Measurements from ENCODE around the gene MACROD2.

Gene MACROD2

DNA sequence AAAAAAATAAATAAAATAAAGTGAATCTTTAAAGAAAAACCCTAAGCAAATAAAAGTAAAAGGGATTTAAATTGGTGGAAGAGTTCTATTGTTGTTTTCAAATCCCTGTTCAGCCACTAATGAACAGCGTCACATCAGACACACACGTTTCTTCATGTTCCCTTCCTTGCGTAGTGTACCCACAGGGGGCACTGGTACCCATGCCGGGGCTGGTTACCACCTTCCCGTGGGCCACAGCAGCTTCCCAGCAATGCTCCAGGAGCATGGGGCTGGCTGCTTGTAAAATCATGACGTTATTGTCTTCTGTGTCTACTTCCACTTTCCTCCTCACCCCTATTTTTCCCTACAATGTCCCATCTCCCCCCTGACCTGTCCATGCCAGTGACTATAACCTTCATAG lies 1589.2 kb downstream of the MACROD2 start:
- DNase-seq (ENCODE audit: extremely low read depth, low read depth) = no peak
- TF ChIP-seq CTCF (IDR thresholded peaks at IDR 0.05; ENCODE audit: low read depth, low read length) = no peak

GRCh38 chr20:15593081-15593480 lies 1597.8 kb downstream of the MACROD2 start:
- DNase-seq (ENCODE audit: extremely low read depth, low read depth) = no peak
- no peak for TF ChIP-seq CTCF (IDR thresholded peaks at IDR 0.05; ENCODE audit: low read depth, low read length)

- no peak for DNase-seq (ENCODE audit: extremely low read depth, low read depth)
- no peak for TF ChIP-seq CTCF (IDR thresholded peaks at IDR 0.05; ENCODE audit: low read depth, low read length)
Observed at GRCh38 chr20:15594158-15594695, 1598.9 kb downstream of the MACROD2 start.

- no peak for DNase-seq (ENCODE audit: extremely low read depth, low read depth)
- TF ChIP-seq CTCF (IDR thresholded peaks at IDR 0.05; ENCODE audit: low read depth, low read length) = no peak
Observed at GRCh38 chr20:15596220-15596890, 1601.0 kb downstream of the MACROD2 start.

DNA sequence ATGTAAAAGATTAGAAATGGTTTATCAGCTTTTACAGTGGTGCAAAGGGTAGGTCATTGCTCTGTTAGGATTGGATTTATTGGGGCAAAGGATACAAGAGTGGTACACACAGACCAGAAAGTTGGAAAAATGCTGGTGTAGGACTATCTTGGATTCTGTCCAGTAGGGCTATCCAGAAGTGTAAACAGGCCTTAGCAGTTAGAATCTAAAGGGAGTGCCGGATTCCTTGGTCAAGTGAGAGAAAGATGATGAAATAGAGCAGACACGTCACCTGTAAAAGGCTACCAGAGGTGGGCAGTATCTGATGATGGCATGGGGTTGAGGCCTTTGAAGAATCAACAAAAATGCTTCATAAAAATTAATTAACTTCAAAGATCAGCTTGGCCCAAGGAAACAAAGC lies 1602.0 kb downstream of the MACROD2 start:
- DNase-seq (ENCODE audit: extremely low read depth, low read depth) = no peak
- no peak for TF ChIP-seq CTCF (IDR thresholded peaks at IDR 0.05; ENCODE audit: low read depth, low read length)

DNA sequence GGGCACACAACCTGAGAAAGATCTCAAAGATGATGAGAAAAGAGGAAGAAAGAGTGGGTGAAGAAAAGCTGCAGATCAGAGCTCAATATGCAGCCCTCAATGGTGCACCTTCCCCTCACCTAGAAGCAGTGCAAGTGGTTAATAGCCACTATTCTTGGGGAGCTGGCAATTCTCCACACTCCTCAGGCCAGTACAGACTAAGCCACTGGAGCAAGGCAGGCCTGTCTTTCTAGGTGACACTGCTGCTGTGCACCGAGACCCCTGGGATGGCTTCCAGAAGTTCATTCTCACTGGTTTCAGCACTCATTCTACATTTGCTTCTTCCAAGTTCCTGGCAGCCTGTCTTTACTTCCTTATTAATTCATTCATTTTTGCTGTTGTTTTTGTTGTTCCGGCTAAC lies 1604.6 kb downstream of the MACROD2 start:
- no peak for TF ChIP-seq CTCF (IDR thresholded peaks at IDR 0.05; ENCODE audit: low read depth, low read length)
- DNase-seq (ENCODE audit: extremely low read depth, low read depth) = no peak

- no peak for DNase-seq (ENCODE audit: extremely low read depth, low read depth)
- no peak for TF ChIP-seq CTCF (IDR thresholded peaks at IDR 0.05; ENCODE audit: low read depth, low read length)
Observed at GRCh38 chr20:15600565-15600964, 1605.2 kb downstream of the MACROD2 start.

All from AG09319 (cell line).